GM18526 (cell line): ENCODE results near the gene BCAR1.

Experiments used
- POLR2A ChIP-seq: IDR thresholded peaks from 3 replicates; pipeline ENCODE4 v1.6.1; 2011; ENCODE audit not compliant: insufficient read length; ENCODE audit errors: extremely low read depth

BCAR1 gene

GRCh38 chr16:75204410-75204758 lies 47.0 kb downstream of the BCAR1 start:
- no peak for TF ChIP-seq POLR2A

GRCh38 chr16:75203667-75204409 lies 47.6 kb downstream of the BCAR1 start:
- no peak for TF ChIP-seq POLR2A

GRCh38 chr16:75203096-75203495 lies 48.3 kb downstream of the BCAR1 start:
- TF ChIP-seq POLR2A = no peak

- no peak for TF ChIP-seq POLR2A
Observed at GRCh38 chr16:75202069-75202590, 49.3 kb downstream of the BCAR1 start.

GRCh38 chr16:75198135-75198600 lies 53.3 kb downstream of the BCAR1 start:
- TF ChIP-seq POLR2A = no peak

GRCh38 chr16:75197522-75198134 lies 53.8 kb downstream of the BCAR1 start:
- no peak for TF ChIP-seq POLR2A

GRCh38 chr16:75196836-75197235 lies 54.6 kb downstream of the BCAR1 start:
- no peak for TF ChIP-seq POLR2A

GRCh38 chr16:75195811-75196790 lies 55.3 kb downstream of the BCAR1 start:
- no peak for TF ChIP-seq POLR2A

- TF ChIP-seq POLR2A = no peak
Observed at GRCh38 chr16:75193730-75194444, 57.5 kb downstream of the BCAR1 start.

GRCh38 chr16:75193265-75193650 lies 58.2 kb downstream of the BCAR1 start:
- TF ChIP-seq POLR2A = no peak

- TF ChIP-seq POLR2A = no peak
Observed at GRCh38 chr16:75192606-75193264, 58.7 kb downstream of the BCAR1 start.

GRCh38 chr16:75189638-75190245 lies 61.7 kb downstream of the BCAR1 start:
- no peak for TF ChIP-seq POLR2A

- no peak for TF ChIP-seq POLR2A
Observed at GRCh38 chr16:75188832-75189477, 62.5 kb downstream of the BCAR1 start.
